ENCODE data around the gene RANBP10.

The RANBP10 gene

GRCh38 chr16:67806428-67807147 is at the start of gene RANBP10, which contains the start of gene TSNAXIP1:
RANBP10 (minus strand) TSS chr16:67806560; CDS start chr16:67806536, 24 bp downstream.
TSNAXIP1 (plus strand) TSS chr16:67806889; CDS start chr16:67807150, 261 bp downstream.
- peak; percentile 19; the same call in 1 of the 2 replicates for TF ChIP-seq ZNF8 (CRISPR knock-in tag; IDR thresholded peaks at IDR 0.05)
- TF ChIP-seq TOX (CRISPR knock-in tag; IDR thresholded peaks at IDR 0.05; ENCODE audit: borderline replicate concordance): no peak
- TF ChIP-seq ZNF70 (CRISPR knock-in tag; IDR thresholded peaks at IDR 0.05): no peak
- peak; percentile 84 for TF ChIP-seq TSHZ2 (CRISPR knock-in tag; IDR thresholded peaks at IDR 0.05)
- TF ChIP-seq TCF4 (CRISPR knock-in tag; IDR thresholded peaks at IDR 0.05; ENCODE audit: borderline replicate concordance): no peak
- no peak for TF ChIP-seq ARNTL (CRISPR knock-in tag; IDR thresholded peaks at IDR 0.05; ENCODE audit: borderline replicate concordance, low read depth)
- 0 out of 2 replicates have a peak, but pooled peaks have one; percentile 60 for TF ChIP-seq CSDC2 (CRISPR knock-in tag; IDR thresholded peaks at IDR 0.05)
- TF ChIP-seq SNAI2 (CRISPR knock-in tag; IDR thresholded peaks at IDR 0.05): no peak
- peak; percentile 43; the same call in 1 of the 2 replicates for TF ChIP-seq PATZ1 (CRISPR knock-in tag; IDR thresholded peaks at IDR 0.05; ENCODE audit: borderline replicate concordance)
- no peak for TF ChIP-seq ZFP30 (CRISPR knock-in tag; IDR thresholded peaks at IDR 0.05)
- TF ChIP-seq CSRNP3 (CRISPR knock-in tag; IDR thresholded peaks at IDR 0.05): no peak
- peak; percentile 98 for ATAC-seq

DNA sequence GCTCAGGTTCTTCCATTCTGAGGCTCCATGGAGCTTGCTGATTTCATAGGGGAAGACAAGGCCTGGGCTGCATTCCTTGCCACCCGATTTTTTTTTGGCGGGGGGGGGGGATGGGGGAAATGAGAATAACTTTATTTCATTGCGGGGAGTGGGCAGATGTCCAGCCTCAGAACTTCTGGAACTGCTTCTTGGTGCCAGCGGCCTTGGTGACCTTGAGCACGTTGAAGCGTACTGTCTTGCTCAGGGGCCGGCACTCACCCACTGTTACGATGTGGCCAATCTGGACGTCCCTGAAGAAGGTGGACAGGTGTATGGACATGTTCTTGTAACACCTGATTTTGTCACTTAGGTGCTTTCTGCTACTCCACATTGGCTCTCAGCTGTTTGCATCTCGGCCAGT is 49.4 kb upstream of the RANBP10 start:
- no peak for ATAC-seq
- TF ChIP-seq CSDC2 (CRISPR knock-in tag; IDR thresholded peaks at IDR 0.05): no peak
- TF ChIP-seq TSHZ2 (CRISPR knock-in tag; IDR thresholded peaks at IDR 0.05): no peak
- TF ChIP-seq TCF4 (CRISPR knock-in tag; IDR thresholded peaks at IDR 0.05; ENCODE audit: borderline replicate concordance): no peak
- TF ChIP-seq ZC3H10 (CRISPR knock-in tag; IDR thresholded peaks at IDR 0.05): no peak
- no peak for TF ChIP-seq ZNF70 (CRISPR knock-in tag; IDR thresholded peaks at IDR 0.05)
- TF ChIP-seq SNAI2 (CRISPR knock-in tag; IDR thresholded peaks at IDR 0.05): no peak
- TF ChIP-seq PATZ1 (CRISPR knock-in tag; IDR thresholded peaks at IDR 0.05; ENCODE audit: borderline replicate concordance): no peak
- no peak for TF ChIP-seq BACH2 (CRISPR knock-in tag; IDR thresholded peaks at IDR 0.05; ENCODE audit: borderline replicate concordance)
- no peak for TF ChIP-seq CSRNP3 (CRISPR knock-in tag; IDR thresholded peaks at IDR 0.05)
- no peak for TF ChIP-seq POU6F1 (CRISPR knock-in tag; IDR thresholded peaks at IDR 0.05; ENCODE audit: borderline replicate concordance, low read depth)
- TF ChIP-seq PPARA (CRISPR knock-in tag; IDR thresholded peaks at IDR 0.05; ENCODE audit: borderline replicate concordance): no peak
- TF ChIP-seq GLIS3 (CRISPR knock-in tag; IDR thresholded peaks at IDR 0.05): no peak
- TF ChIP-seq TOX (CRISPR knock-in tag; IDR thresholded peaks at IDR 0.05; ENCODE audit: borderline replicate concordance): no peak
- TF ChIP-seq ESRRG (CRISPR knock-in tag; IDR thresholded peaks at IDR 0.05): no peak
- TF ChIP-seq ISL1 (CRISPR knock-in tag; IDR thresholded peaks at IDR 0.05): no peak
- TF ChIP-seq ZFP3 (CRISPR knock-in tag; IDR thresholded peaks at IDR 0.05): no peak

Measured in SK-N-SH treated with all-trans-retinoic acid at 6 μM for 48 hours (cell line).